ENCODE measurements around the gene VOPP1.
"Not testable (repeated sequence)": the region's sequence is repeated elsewhere in the genome, so short reads cannot be mapped to it uniquely, and the experiment has no call there.

VOPP1 gene

GRCh38 chr7:55510621-55511020, 61.7 kb downstream of the VOPP1 start:
- no peak for DNase-seq

- not testable (repeated sequence) for DNase-seq
These were observed 62.1 kb downstream of the VOPP1 start for GRCh38 chr7:55510206-55510605.

- no peak for DNase-seq
These were observed 63.0 kb downstream of the VOPP1 start for GRCh38 chr7:55509322-55509721.

DNA sequence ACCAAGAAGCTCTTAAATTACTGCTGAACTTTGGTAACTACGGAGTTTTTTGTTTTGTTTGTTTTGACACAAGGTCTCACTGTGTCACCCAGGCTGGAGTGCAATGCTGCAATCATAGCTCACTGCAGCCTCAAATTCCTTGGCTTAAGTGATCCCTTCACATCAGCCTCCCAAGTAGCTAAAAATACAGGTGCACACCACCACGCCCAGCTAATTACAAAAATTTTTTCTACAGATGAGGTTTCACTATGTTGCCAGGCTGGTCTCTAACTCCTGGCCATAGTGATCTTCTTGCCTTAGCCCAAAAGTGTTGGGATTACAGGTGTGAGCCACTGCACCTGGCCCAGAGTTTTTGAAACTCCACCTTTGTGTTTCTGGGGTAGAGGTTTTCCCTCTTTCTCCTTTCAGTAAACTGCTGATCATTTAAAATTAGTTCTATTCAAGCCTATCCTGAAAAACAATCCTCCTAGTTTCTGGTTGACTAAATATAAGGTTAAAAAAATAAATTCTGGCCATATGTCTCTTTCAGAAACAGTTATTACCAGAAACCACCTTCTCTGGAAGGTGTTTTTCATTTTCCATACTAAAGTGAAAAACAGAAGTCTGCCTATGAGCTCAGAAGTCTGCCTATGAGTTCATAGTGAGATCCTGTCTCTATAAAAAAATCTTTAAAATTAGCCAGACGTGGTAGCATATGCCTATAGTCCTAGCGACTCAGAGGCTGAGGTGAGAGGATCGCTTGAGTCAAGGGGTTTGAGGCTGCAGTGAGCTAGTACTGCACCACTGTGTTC, 63.9 kb downstream of the VOPP1 start:
- no peak for DNase-seq

GRCh38 chr7:55507743-55508142, 64.6 kb downstream of the VOPP1 start:
- no peak for DNase-seq

- DNase-seq: no peak
These were observed 67.2 kb downstream of the VOPP1 start for GRCh38 chr7:55504967-55505658.

GRCh38 chr7:55504093-55504859, 68.0 kb downstream of the VOPP1 start:
- DNase-seq: no peak

DNA sequence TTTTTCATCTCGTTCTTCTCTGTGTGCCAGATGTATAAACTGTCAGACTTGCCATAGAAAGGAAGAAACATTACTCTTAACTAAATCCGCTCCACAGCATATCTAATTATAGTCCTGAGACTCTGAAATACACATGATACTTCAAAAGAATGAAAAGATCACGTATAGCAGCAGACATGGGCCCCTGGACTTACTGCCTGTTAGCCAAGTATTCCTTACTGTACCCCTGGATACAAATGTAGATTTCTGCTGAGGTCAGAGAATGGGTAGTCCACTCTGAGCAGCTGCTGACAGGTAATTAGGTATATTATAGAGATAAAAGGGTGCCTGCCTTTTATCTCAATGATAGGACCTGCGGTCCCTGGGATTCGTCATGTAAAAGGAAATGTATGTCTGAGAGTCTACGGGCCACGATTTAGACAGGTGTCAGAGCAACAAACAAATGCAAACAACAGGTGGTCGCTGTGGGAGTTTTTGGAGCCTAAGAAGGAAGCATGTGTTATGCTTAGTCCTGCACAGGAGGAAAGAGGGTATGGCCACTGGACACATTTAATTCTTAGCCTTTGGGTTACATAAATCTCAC, 69.4 kb downstream of the VOPP1 start:
- no peak for DNase-seq

GRCh38 chr7:55502124-55502857, 70.0 kb downstream of the VOPP1 start:
- DNase-seq: no peak

- no peak for DNase-seq
These were observed 70.7 kb downstream of the VOPP1 start for GRCh38 chr7:55501611-55502010.

GRCh38 chr7:55500117-55500756, 72.1 kb downstream of the VOPP1 start:
- DNase-seq: no peak

DNA sequence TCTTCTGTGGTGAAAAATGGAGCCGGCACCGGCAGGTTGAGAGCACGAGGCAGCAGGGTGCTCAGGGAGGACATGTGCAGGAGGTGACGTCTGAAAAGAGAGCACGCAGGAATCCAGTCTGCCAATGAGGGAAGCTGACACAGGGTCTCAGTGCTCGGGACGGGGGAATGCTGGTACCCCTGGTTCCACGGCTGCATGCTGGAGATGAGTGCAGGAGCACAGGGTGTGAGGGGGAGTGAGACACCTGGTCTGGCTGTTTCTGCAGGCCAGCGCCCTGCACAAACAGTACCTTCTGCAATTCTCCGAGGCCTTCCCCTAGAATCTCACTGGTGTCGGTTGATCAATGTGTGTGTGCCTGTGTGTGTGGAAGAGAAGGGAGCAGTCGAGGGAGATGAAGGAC, 72.7 kb downstream of the VOPP1 start:
- DNase-seq: no peak

- DNase-seq: no peak
These were observed 73.5 kb downstream of the VOPP1 start for GRCh38 chr7:55498770-55499169.

- DNase-seq: no peak
These were observed 74.2 kb downstream of the VOPP1 start for GRCh38 chr7:55498142-55498541.

- no peak for DNase-seq
These were observed 74.8 kb downstream of the VOPP1 start for GRCh38 chr7:55497521-55497920.

DNA sequence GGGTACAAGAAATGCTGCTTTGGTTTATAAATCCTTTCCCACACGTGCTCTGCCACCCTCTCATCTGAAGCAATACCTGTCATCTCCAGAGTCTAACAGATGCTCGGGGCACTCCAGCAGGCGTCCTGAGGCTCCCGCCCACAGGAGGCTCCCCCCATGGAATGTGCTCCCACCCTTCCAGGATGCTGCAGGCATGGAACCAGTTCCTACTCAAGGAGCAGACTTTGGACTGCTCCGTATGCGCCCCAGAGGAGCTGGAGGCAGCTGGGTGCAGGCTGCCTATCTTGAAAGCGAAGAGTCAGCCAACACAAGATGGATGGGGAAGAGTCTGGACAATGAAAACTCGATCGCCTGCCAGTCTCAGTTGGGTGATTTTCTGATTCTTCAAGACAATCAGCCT, 75.4 kb downstream of the VOPP1 start:
- no peak for DNase-seq

DNA sequence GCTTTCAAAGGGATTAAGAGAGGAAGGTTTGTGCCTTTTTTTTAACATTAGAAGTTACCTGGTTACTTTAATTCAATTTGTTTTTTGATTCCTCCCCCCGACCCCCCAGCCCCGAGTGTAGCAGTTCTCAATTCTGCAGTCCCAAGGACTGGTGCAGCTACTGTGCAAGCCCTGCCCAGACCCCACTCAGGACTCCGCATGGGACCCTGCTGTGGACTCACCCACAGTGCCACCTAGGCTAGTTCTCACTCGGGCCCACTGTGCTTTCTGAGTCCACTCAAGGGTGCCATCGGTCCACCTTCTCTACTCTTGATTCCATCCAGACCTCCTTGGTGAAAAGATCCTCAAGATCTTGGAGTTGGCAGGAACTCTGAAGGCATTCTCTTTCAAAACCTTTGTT, 77.4 kb downstream of the VOPP1 start:
- no peak for DNase-seq

GRCh38 chr7:55493408-55493807, 78.9 kb downstream of the VOPP1 start:
- no peak for DNase-seq

GRCh38 chr7:55491346-55491745, 81.0 kb downstream of the VOPP1 start:
- no peak for DNase-seq

GRCh38 chr7:55490099-55490498, 82.2 kb downstream of the VOPP1 start:
- DNase-seq: no peak

GRCh38 chr7:55489552-55489951, 82.8 kb downstream of the VOPP1 start:
- DNase-seq: no peak
